Sciatic nerve (tissue), 2 donors: ENCODE results near the gene RIPK3. TPM values are rescaled to one million over a fixed set of nuclear protein-coding genes. Genes with fewer than 3 reads are reported as not detected.
"Not testable (repeated sequence)": the region's sequence is repeated elsewhere in the genome, so short reads cannot be mapped to it uniquely, and the experiment has no call there.

Experiments used
- ATAC-seq: fragments of 200-7000 bp; cut with Tn5 transposase; one replicate; pipeline ENCODE4 v1.9.1; 2020; ENCODE audit warnings: mild to moderate bottlenecking, moderate library complexity
- DNase-seq: peaks from one replicate; pipeline ENCODE4 v3.0.0-alpha.2; 2020; ENCODE audit warnings: low spot score
- intact Hi-C: fragments of 100-400 bp; cut with DNase I; formaldehyde crosslinking; loops from one replicate; pipeline ENCODE4 v1.14.2; 2022
- total RNA-seq: library from RNA; stranded (reverse); fragmentation: NEBNext Ultra II Directional; extraction: Animal tissue kit (Norgen Biotek cat#: 25700); gene quantifications from one replicate; pipeline ENCODE4 v1.2.1, GENCODE V29; 2021
- donor health status: DM: no; HTN: no; CAD: no.
- donor health status: DM: no; HTN: no; CAD: no.

The RIPK3 gene
- total RNA-seq, 1 donor from 2014 or later = 8.9 TPM

- peak; percentile 74 for DNase-seq
- intact Hi-C loops = loop anchor here (5.0 kb wide), 1 partner anchor 103 kb away; no protein-coding TSS in a partner anchor
- ATAC-seq = peak; percentile 22
Observed at GRCh38 chr14:24329736-24330135, 10.1 kb downstream of the RIPK3 start.

GRCh38 chr14:24329073-24329663 lies 10.6 kb downstream of the RIPK3 start:
- intact Hi-C loops = no loop called here
- no peak for DNase-seq
- ATAC-seq = no peak

- intact Hi-C loops, ATAC-seq, DNase-seq: not testable (repeated sequence)
Observed at GRCh38 chr14:24327914-24328313, 11.9 kb downstream of the RIPK3 start.

GRCh38 chr14:24327303-24327702 lies 12.5 kb downstream of the RIPK3 start:
- intact Hi-C loops = no loop called here
- ATAC-seq (peak; percentile 16), DNase-seq (no peak)

- intact Hi-C loops = no loop called here
- no peak for ATAC-seq
- no peak for DNase-seq
Observed at GRCh38 chr14:24325963-24326362, 13.8 kb downstream of the RIPK3 start.

GRCh38 chr14:24325041-24325530 lies 14.7 kb downstream of the RIPK3 start:
- no peak for ATAC-seq
- DNase-seq = no peak
- intact Hi-C loops = no loop called here

- no peak for DNase-seq
- ATAC-seq = no peak
- intact Hi-C loops = no loop called here
Observed at GRCh38 chr14:24324024-24324423, 15.8 kb downstream of the RIPK3 start.

GRCh38 chr14:24323341-24323740 lies 16.4 kb downstream of the RIPK3 start:
- intact Hi-C loops = no loop called here
- no peak for ATAC-seq
- no peak for DNase-seq

- DNase-seq (no peak), ATAC-seq (no peak)
- intact Hi-C loops = no loop called here
Observed at GRCh38 chr14:24322672-24323071, 17.1 kb downstream of the RIPK3 start.

- intact Hi-C loops = no loop called here
- ATAC-seq (no peak), DNase-seq (no peak)
Observed at GRCh38 chr14:24321212-24321975, 18.4 kb downstream of the RIPK3 start.

- DNase-seq = no peak
- ATAC-seq = no peak
- intact Hi-C loops = no loop called here
Observed at GRCh38 chr14:24317141-24317928, 22.5 kb downstream of the RIPK3 start.

GRCh38 chr14:24316597-24316950 lies 23.2 kb downstream of the RIPK3 start:
- DNase-seq = no peak
- ATAC-seq = no peak
- intact Hi-C loops = no loop called here

GRCh38 chr14:24315807-24316596 lies 23.8 kb downstream of the RIPK3 start:
- peak; percentile 33 for ATAC-seq
- intact Hi-C loops = no loop called here
- DNase-seq = no peak

GRCh38 chr14:24315243-24315806 lies 24.5 kb downstream of the RIPK3 start:
- intact Hi-C loops = no loop called here
- DNase-seq (no peak), ATAC-seq (no peak)

- no peak for DNase-seq
- intact Hi-C loops = no loop called here
- ATAC-seq = no peak
Observed at GRCh38 chr14:24314377-24315193, 25.2 kb downstream of the RIPK3 start.

GRCh38 chr14:24313913-24314312 lies 25.9 kb downstream of the RIPK3 start:
- intact Hi-C loops = no loop called here
- DNase-seq (no peak), ATAC-seq (no peak)

- ATAC-seq (no peak), DNase-seq (no peak)
- intact Hi-C loops = no loop called here
Observed at GRCh38 chr14:24312736-24313507, 26.9 kb downstream of the RIPK3 start.
